ENCODE results near the gene SDF2. TPM values are rescaled to one million over a fixed set of nuclear protein-coding genes. Genes with fewer than 3 reads are reported as not detected.

Gene SDF2
- total RNA-seq, 2 donors from 2014 or later = 52.3 to 53.1 TPM

DNA sequence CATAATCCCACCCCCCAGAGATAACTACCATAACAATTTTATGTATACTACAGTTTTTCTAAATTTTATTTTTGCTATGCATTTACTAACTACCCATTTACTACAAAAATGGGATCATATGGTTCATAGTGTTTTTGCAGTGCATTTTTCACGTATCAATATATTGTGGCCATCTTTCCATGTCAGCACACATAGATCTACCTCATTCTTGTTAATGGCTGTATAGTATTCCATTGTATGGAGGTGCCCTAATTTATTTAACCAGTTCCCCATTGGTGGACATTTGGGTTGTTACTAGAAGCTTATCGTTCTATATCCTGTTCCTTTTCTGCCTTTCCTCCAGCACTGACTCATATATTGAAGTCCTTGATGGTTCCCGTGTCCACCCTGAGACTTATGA lies 27.3 kb upstream of the SDF2 start:
- no peak overlapping the region for H3K4me3 ChIP-seq
- H3K4me1 ChIP-seq (ENCODE audit: control insufficient read depth in 1 of 2, low read depth in 2 of 2) = no peaks in the 10 kb centered on the region
- TF ChIP-seq, protein P1, sequence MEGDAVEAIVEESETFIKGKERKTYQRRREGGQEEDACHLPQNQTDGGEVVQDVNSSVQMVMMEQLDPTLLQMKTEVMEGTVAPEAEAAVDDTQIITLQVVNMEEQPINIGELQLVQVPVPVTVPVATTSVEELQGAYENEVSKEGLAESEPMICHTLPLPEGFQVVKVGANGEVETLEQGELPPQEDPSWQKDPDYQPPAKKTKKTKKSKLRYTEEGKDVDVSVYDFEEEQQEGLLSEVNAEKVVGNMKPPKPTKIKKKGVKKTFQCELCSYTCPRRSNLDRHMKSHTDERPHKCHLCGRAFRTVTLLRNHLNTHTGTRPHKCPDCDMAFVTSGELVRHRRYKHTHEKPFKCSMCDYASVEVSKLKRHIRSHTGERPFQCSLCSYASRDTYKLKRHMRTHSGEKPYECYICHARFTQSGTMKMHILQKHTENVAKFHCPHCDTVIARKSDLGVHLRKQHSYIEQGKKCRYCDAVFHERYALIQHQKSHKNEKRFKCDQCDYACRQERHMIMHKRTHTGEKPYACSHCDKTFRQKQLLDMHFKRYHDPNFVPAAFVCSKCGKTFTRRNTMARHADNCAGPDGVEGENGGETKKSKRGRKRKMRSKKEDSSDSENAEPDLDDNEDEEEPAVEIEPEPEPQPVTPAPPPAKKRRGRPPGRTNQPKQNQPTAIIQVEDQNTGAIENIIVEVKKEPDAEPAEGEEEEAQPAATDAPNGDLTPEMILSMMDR (IDR thresholded peaks at IDR 0.05) = no peak
- no peak overlapping the region for H3K27ac ChIP-seq
- H3K36me3 ChIP-seq = peaks cover 78% of the 10 kb centered on the region
- no peaks in the 10 kb centered on the region for H3K27me3 ChIP-seq (replicated peaks; ENCODE audit: insufficient read depth)
- ATAC-seq (ENCODE audit: insufficient number of reproducible peaks, low FRiP score, low read depth) = no peak
- no peak for DNase-seq (ENCODE audit: low spot score)
- H3K9me3 ChIP-seq = no peaks in the 10 kb centered on the region

DNA sequence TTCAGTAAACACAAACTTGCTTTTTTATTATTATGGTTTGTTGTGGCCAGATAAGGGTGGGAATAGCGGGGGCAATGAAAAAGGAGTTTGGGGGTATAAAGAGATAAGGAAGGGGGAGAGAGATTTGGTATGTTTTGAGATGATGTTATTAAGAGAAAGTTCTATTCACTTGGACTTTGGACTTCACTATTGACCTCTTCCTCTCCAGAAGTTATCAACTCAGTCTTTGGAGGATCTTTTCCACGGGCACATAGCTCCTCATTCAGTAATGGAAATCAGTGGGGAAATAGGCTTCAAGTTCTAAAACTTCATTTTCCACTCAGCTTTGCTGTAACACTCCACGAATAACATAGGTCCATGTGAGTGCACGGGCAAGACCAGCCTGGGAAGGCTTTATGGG lies 26.8 kb upstream of the SDF2 start:
- Histone ChIP-seq H3K4me3 (no peak overlapping the region), H3K36me3 (peaks cover 76% of the 10 kb centered on the region), H3K4me1 (ENCODE audit: control insufficient read depth in 1 of 2, low read depth in 2 of 2) (no peaks in the 10 kb centered on the region), H3K9me3 (no peaks in the 10 kb centered on the region), H3K27ac (no peak overlapping the region), H3K27me3 (replicated peaks; ENCODE audit: insufficient read depth) (no peaks in the 10 kb centered on the region)
- TF ChIP-seq, protein P1 (IDR thresholded peaks at IDR 0.05) = no peak
- DNase-seq (ENCODE audit: low spot score) (no peak), ATAC-seq (ENCODE audit: insufficient number of reproducible peaks, low FRiP score, low read depth) (no peak)

DNA sequence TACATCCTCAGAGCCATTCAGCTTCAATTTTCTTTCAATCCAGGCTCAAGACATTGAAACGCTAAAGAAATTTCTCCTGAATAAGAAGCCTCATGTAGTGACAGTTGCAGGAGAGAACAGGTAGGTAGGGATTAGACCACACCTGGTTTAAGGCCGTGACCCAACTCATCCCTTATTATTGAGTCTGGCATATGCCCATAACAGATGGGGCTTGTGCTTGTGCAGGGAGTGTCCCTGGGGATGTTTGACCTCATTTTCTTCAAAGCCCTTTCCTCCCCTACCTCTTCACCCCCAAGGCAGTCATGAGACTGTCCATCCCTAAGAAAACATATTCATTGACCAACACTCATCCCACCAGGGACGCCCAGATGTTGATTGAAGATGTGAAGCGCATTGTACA lies 24.6 kb upstream of the SDF2 start:
- no peaks in the 10 kb centered on the region for H3K4me1 ChIP-seq (ENCODE audit: control insufficient read depth in 1 of 2, low read depth in 2 of 2)
- no peaks in the 10 kb centered on the region for H3K9me3 ChIP-seq
- TF ChIP-seq, protein P1 (IDR thresholded peaks at IDR 0.05) = no peak
- no peak overlapping the region for H3K4me3 ChIP-seq
- ATAC-seq (ENCODE audit: insufficient number of reproducible peaks, low FRiP score, low read depth) (no peak), DNase-seq (ENCODE audit: low spot score) (no peak)
- peaks cover 90% of the 10 kb centered on the region for H3K36me3 ChIP-seq
- H3K27ac ChIP-seq = no peak overlapping the region
- no peaks in the 10 kb centered on the region for H3K27me3 ChIP-seq (replicated peaks; ENCODE audit: insufficient read depth)

DNA sequence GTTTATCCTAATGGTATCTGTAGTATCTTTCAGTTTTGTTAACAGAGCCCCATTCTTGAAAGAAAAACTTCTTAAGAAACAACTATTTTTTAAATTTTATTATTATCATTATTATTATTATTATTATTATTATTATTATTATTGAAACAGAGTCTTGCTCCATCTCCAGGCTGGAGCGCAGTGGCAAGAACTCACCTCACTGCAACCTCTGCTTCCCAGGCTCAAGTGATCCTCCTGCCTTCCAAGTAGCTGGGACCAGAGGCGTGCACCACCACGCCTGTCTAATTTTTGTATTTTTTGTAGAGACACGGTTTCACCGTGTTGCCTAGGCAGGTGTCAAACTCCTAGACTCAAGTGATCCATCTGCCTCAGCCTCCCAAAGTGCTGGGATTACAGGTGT lies 23.7 kb upstream of the SDF2 start:
- TF ChIP-seq, protein P1 (IDR thresholded peaks at IDR 0.05) = no peak
- no peak for DNase-seq (ENCODE audit: low spot score)
- peaks cover 89% of the 10 kb centered on the region for H3K36me3 ChIP-seq

DNA sequence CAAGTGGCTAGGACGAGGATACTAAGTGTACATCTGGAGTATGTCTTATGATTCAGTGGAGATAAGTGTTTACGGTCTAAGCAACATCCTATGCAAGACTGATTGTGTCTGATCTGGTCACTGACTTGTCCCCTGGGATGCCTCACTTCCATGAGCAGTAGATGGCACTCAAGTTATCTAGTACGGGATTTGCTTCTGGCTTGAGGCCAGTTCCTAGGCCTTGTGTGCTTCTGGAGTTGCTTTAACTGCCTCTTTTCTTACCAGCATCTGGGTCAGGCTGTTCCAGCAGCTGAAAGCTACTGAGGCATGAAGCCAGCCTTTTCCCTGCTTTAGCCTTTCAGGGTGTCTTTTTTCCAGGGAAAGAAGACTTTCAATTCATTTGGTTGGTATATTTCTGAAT lies 23.3 kb upstream of the SDF2 start:
- H3K27ac ChIP-seq = no peak overlapping the region
- no peak for DNase-seq (ENCODE audit: low spot score)
- H3K36me3 ChIP-seq = peaks cover 89% of the 10 kb centered on the region
- H3K9me3 ChIP-seq = no peaks in the 10 kb centered on the region
- ATAC-seq (ENCODE audit: insufficient number of reproducible peaks, low FRiP score, low read depth) = no peak
- TF ChIP-seq, protein P1 (IDR thresholded peaks at IDR 0.05) = no peak
- H3K27me3 ChIP-seq (replicated peaks; ENCODE audit: insufficient read depth) = no peaks in the 10 kb centered on the region
- no peak overlapping the region for H3K4me3 ChIP-seq
- no peaks in the 10 kb centered on the region for H3K4me1 ChIP-seq (ENCODE audit: control insufficient read depth in 1 of 2, low read depth in 2 of 2)

More for the DNA sequence above, 23.7 kb upstream of the SDF2 start:
- Histone ChIP-seq H3K4me3 (no peak overlapping the region), H3K27me3 (replicated peaks; ENCODE audit: insufficient read depth) (no peaks in the 10 kb centered on the region), H3K9me3 (no peaks in the 10 kb centered on the region), H3K4me1 (ENCODE audit: control insufficient read depth in 1 of 2, low read depth in 2 of 2) (no peaks in the 10 kb centered on the region), H3K27ac (no peak overlapping the region)
- no peak for ATAC-seq (ENCODE audit: insufficient number of reproducible peaks, low FRiP score, low read depth)

Data from thoracic aorta (tissue), 2 donors.